IPS-18a (cell line): ENCODE data around the gene CPNE7.
"Not testable (repeated sequence)": the region's sequence is repeated elsewhere in the genome, so short reads cannot be mapped to it uniquely, and the experiment has no call there.

Experiments
- H3K27ac ChIP-seq: one replicate; pipeline ENCODE4 v1.5.1; 2013; ENCODE audit warnings: low read length
- H3K27me3 ChIP-seq: one replicate; pipeline ENCODE4 v1.6.1; 2013; ENCODE audit warnings: mild to moderate bottlenecking, low read length; ENCODE audit not compliant: control insufficient read depth, insufficient read depth
- H3K36me3 ChIP-seq: one replicate; pipeline ENCODE4 v1.6.1; 2013; ENCODE audit warnings: low read depth, low read length; ENCODE audit not compliant: control insufficient read depth
- H3K4me1 ChIP-seq: one replicate; pipeline ENCODE4 v1.6.1; 2013; ENCODE audit warnings: low read depth, low read length; ENCODE audit not compliant: control insufficient read depth
- H3K4me3 ChIP-seq: one replicate; pipeline ENCODE4 v1.5.1; 2013; ENCODE audit warnings: low read length
- H3K9ac ChIP-seq: one replicate; pipeline ENCODE4 v1.6.1; 2013; ENCODE audit warnings: mild to moderate bottlenecking, low read length, moderate library complexity
- H3K9me3 ChIP-seq: one replicate; pipeline ENCODE4 v1.6.1; 2013; ENCODE audit warnings: low read depth, low read length; ENCODE audit not compliant: control insufficient read depth

Gene CPNE7

DNA sequence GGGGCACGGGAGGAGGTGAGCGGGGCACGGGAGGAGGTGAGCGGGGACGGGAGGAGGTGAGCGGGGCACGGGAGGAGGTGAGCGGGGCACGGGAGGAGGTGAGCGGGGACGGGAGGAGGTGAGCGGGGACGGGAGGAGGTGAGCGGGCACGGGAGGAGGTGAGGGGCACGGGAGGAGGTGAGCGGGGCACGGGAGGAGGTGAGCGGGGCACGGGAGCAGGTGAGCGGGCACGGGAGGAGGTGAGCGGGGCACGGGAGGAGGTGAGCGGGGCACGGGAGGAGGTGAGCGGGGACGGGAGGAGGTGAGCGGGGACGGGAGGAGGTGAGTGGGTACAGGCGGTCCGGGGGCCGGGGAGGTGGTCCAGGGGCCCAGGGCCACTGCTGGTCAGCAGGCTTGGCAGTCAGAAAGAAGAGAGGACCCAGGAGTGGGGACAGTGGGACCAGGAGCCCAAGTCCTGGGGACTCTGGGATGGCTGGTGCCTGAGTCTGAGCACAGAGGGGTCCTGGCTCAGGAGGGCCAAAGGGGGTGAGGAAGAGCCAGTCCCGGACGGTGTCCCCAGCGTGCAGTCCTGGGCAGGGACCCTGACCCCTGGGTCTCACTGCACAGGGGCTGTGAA lies 4.5 kb upstream of the CPNE7 start:
- H3K9ac ChIP-seq, H3K27ac ChIP-seq, H3K4me1 ChIP-seq, H3K36me3 ChIP-seq, H3K9me3 ChIP-seq, H3K4me3 ChIP-seq: not testable (repeated sequence)
- H3K27me3 ChIP-seq = peaks cover 24% of the 10 kb centered on the region

DNA sequence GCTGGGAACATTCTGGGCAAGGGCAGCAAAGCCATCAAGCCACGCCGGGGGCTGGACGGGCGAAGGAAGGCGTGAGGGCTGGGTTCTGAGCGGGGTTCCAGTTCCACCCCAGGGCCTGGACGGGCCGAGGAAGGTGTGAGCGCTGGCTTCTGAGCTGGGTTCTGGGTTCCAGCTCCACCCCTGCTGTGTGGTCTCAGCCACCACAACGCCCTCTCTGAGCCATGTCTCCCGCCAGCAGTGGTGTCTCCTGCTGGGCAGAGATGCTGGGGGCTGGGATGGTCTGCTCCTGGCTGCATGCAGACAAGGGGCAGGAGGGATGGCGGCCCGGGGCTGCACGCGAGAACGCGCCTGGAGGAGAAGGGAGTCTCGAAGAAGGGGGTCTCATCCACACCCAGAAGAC lies 3.9 kb upstream of the CPNE7 start:
- H3K27ac ChIP-seq = no peak overlapping the region
- H3K4me3 ChIP-seq = no peak overlapping the region
- H3K36me3 ChIP-seq = no peaks in the 10 kb centered on the region
- peaks cover 30% of the 10 kb centered on the region for H3K27me3 ChIP-seq
- H3K9ac ChIP-seq = no peak overlapping the region
- H3K4me1 ChIP-seq = no peaks in the 10 kb centered on the region
- no peaks in the 10 kb centered on the region for H3K9me3 ChIP-seq

GRCh38 chr16:89572073-89572484 lies 3.5 kb upstream of the CPNE7 start:
- H3K4me1 ChIP-seq = no peaks in the 10 kb centered on the region

DNA sequence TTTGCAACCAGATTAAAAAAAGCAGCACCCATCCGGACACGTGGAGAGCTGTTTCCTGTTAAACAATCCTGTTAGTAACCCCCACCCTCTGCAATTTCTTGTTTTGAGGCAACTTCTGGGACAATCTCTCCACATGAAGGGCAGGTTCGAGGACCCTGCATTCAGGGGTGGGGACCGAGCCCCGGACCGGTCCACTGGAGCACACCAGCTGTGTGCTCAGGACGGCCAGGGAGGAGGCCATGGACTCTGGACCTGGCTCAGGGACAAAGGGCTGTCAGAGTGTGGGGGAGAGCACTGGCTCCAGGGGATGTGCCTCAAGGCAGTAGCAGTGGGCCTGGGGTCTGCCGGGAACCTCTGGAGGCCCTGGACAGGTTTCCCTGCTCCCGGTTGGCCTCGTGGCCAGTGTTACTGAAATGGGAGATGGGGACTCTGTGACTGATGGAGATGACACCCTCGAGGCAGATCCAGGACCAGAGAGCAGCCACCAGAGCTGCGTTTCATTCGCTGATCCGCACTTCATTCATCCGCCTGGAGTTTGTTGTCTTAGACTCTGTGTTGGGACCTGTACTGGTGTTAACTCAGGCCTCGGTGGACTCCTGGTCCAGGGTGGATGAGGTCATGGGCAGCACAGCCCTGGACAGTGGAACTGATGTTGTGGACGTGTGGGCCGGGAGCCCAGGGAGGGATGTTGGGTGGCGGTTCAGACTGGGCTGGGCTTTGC lies 2.9 kb upstream of the CPNE7 start:
- Histone ChIP-seq H3K27me3 (peaks cover 40% of the 10 kb centered on the region), H3K9ac (no peak overlapping the region), H3K4me1 (no peaks in the 10 kb centered on the region)

More at GRCh38 chr16:89572073-89572484, 3.5 kb upstream of the CPNE7 start:
- Histone ChIP-seq H3K9me3 (no peaks in the 10 kb centered on the region), H3K27me3 (peaks cover 34% of the 10 kb centered on the region), H3K27ac (no peak overlapping the region), H3K36me3 (no peaks in the 10 kb centered on the region), H3K9ac (no peak overlapping the region), H3K4me3 (no peak overlapping the region)

GRCh38 chr16:89573826-89574680 lies 1.5 kb upstream of the CPNE7 start:
- Histone ChIP-seq H3K4me3 (peak overlapping the region; percentile 52), H3K4me1 (no peaks in the 10 kb centered on the region), H3K27me3 (peaks cover 42% of the 10 kb centered on the region), H3K36me3 (no peaks in the 10 kb centered on the region), H3K27ac (no peak overlapping the region), H3K9ac (no peak overlapping the region), H3K9me3 (no peaks in the 10 kb centered on the region)

More for the DNA sequence above, 2.9 kb upstream of the CPNE7 start:
- no peaks in the 10 kb centered on the region for H3K9me3 ChIP-seq
- H3K36me3 ChIP-seq = no peaks in the 10 kb centered on the region
- H3K4me3 ChIP-seq = no peak overlapping the region
- H3K27ac ChIP-seq = no peak overlapping the region

GRCh38 chr16:89574681-89575246 lies 794 bp upstream of the CPNE7 start:
- peak overlapping the region; percentile 32 for H3K9ac ChIP-seq
- H3K27me3 ChIP-seq = peaks cover 42% of the 10 kb centered on the region
- no peaks in the 10 kb centered on the region for H3K36me3 ChIP-seq
- no peaks in the 10 kb centered on the region for H3K4me1 ChIP-seq
- peak overlapping the region; percentile 52 for H3K4me3 ChIP-seq
- no peaks in the 10 kb centered on the region for H3K9me3 ChIP-seq
- H3K27ac ChIP-seq = no peak overlapping the region

- Histone ChIP-seq H3K27ac (no peak overlapping the region), H3K27me3 (peaks cover 42% of the 10 kb centered on the region), H3K36me3 (no peaks in the 10 kb centered on the region), H3K4me3 (peak overlapping the region; percentile 30), H3K4me1 (no peaks in the 10 kb centered on the region), H3K9ac (no peak overlapping the region), H3K9me3 (no peaks in the 10 kb centered on the region)
Measured at GRCh38 chr16:89576153-89577054, 846 bp downstream of the CPNE7 start.

- Histone ChIP-seq H3K27ac (no peak overlapping the region), H3K9me3 (no peaks in the 10 kb centered on the region), H3K9ac (no peak overlapping the region), H3K27me3 (peaks cover 42% of the 10 kb centered on the region), H3K4me3 (no peak overlapping the region), H3K36me3 (no peaks in the 10 kb centered on the region), H3K4me1 (no peaks in the 10 kb centered on the region)
Measured at GRCh38 chr16:89577055-89577759, 1.6 kb downstream of the CPNE7 start.

- H3K4me1 ChIP-seq = no peaks in the 10 kb centered on the region
- H3K36me3 ChIP-seq = no peaks in the 10 kb centered on the region
- H3K9ac ChIP-seq = no peak overlapping the region
- no peak overlapping the region for H3K4me3 ChIP-seq
- peaks cover 33% of the 10 kb centered on the region for H3K27me3 ChIP-seq
- H3K27ac ChIP-seq = no peak overlapping the region
- no peaks in the 10 kb centered on the region for H3K9me3 ChIP-seq
Measured at GRCh38 chr16:89579351-89579750, 3.8 kb downstream of the CPNE7 start.

GRCh38 chr16:89581045-89581695 lies 5.6 kb downstream of the CPNE7 start:
- no peak overlapping the region for H3K27ac ChIP-seq
- H3K9me3 ChIP-seq = no peaks in the 10 kb centered on the region
- H3K9ac ChIP-seq = no peak overlapping the region
- H3K27me3 ChIP-seq = peaks cover 17% of the 10 kb centered on the region
- H3K4me3 ChIP-seq = no peak overlapping the region
- no peaks in the 10 kb centered on the region for H3K36me3 ChIP-seq
- no peaks in the 10 kb centered on the region for H3K4me1 ChIP-seq
